PFSK-1 (cell line): Measurements from ENCODE around the gene FLNA.

Experiments used
- POLR2AphosphoS5 ChIP-seq: IDR thresholded peaks from 2 replicates; pipeline ENCODE4 v1.6.1; 2012; ENCODE audit warnings: low read depth, mild to moderate bottlenecking, control low read depth, low read length, moderate library complexity
- SIN3A ChIP-seq: IDR thresholded peaks from 2 replicates; pipeline ENCODE4 v1.6.1; 2012; ENCODE audit warnings: mild to moderate bottlenecking, low read length, moderate library complexity, borderline replicate concordance; ENCODE audit not compliant: insufficient read depth
- TAF1 ChIP-seq: IDR thresholded peaks from 2 replicates; pipeline ENCODE4 v1.6.1; 2012; ENCODE audit warnings: low read length, control low read depth, borderline replicate concordance; ENCODE audit not compliant: insufficient read depth

DNA sequence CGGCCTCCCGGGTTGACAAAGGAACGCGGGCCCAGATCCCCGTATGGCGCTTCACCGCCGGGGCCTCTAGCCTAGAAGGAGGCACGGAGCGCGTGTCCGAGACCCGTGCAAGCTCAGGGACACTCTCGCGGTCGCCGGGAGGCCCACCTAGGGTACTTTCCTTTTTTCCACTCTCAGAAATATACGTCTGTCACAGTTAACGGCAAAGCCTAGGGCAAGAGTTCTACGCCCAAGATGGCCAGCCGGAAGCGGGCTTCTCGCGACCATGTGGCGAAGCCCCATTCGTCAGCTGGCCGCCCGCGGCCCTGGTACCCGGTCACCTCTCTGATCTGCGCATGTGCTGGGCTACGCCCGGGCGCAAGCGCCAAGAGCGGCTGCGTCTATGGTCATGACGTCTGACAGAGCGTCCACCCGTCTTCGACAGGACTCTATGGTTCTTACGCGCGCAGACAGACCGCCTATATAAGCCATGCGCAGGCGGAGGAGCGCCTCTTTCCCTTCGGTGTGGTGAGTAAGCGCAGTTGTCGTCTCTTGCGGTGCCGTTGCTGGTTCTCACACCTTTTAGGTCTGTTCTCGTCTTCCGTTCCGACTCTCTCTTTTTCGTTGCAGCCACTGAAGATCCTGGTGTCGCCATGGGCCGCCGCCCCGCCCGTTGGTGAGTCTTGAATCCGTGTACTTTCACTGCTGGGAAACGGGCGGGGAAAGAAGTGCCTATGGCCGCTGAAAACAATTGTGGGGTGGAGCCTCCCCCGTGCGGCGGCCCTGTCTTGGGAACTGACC lies 23.6 kb upstream of the FLNA start, which contains the start of gene RPL10:
- peak; percentile 100 for TF ChIP-seq TAF1
- peak; percentile 98 for TF ChIP-seq POLR2AphosphoS5
- no peak; the same call in 1 of the 2 replicates for TF ChIP-seq SIN3A
